GM20000 (cell line): Measurements from ENCODE around the gene NET1.
"Not testable (repeated sequence)": the region's sequence is repeated elsewhere in the genome, so short reads cannot be mapped to it uniquely, and the experiment has no call there.

ENCODE experiments used
- DNase-seq: peaks from one replicate; pipeline ENCODE4 v3.0.0; 2012; ENCODE audit warnings: low spot score
- CTCF ChIP-seq: IDR thresholded peaks from 2 replicates; pipeline ENCODE4 v1.5.1; 2012; ENCODE audit warnings: mild to moderate bottlenecking, control low read depth; ENCODE audit errors: extremely low read depth, missing control alignments

The NET1 gene

GRCh38 chr10:5467634-5468255, 55.4 kb downstream of the NET1 start:
- no peak for DNase-seq
- no peak for TF ChIP-seq CTCF

- TF ChIP-seq CTCF = no peak
- DNase-seq = no peak
Measured at GRCh38 chr10:5468262-5469106, 56.1 kb downstream of the NET1 start.

GRCh38 chr10:5469353-5470061, 57.1 kb downstream of the NET1 start:
- no peak for DNase-seq
- no peak for TF ChIP-seq CTCF

- DNase-seq = no peak
- no peak for TF ChIP-seq CTCF
Measured at GRCh38 chr10:5470062-5470751, 57.9 kb downstream of the NET1 start.

GRCh38 chr10:5474642-5475041, 62.3 kb downstream of the NET1 start:
- not testable (repeated sequence) for DNase-seq

- not testable (repeated sequence) for DNase-seq
Measured at GRCh38 chr10:5475088-5475487, 62.7 kb downstream of the NET1 start.

GRCh38 chr10:5475974-5476807, 63.8 kb downstream of the NET1 start:
- DNase-seq = not testable (repeated sequence)

GRCh38 chr10:5476918-5477525, 64.7 kb downstream of the NET1 start:
- DNase-seq = no peak
- TF ChIP-seq CTCF = no peak
